VCaP (cell line): Measurements from ENCODE around the gene ACADL.

ENCODE experiments used
- H3K27ac ChIP-seq: fragments of 450-650 bp; 2 replicates; pipeline ENCODE4 v1.5.1; 2017
- CTCF ChIP-seq: fragments of 450-650 bp; conservative IDR thresholded peaks from 2 replicates; pipeline ENCODE4 v1.5.1; 2017; ENCODE audit warnings: mild to moderate bottlenecking, moderate library complexity

Gene ACADL

GRCh38 chr2:210224941-210225672, at the start of gene ACADL:
Gene ACADL, minus strand, starts transcription at chr2:210225447. Its CDS starts 184 bp downstream, at chr2:210225263.
- peak within 1 kb of the TSS; percentile 49 for H3K27ac ChIP-seq
- peak; percentile 18; the same call in 1 of the 2 replicates for TF ChIP-seq CTCF

- no peak overlapping the region for H3K27ac ChIP-seq
- TF ChIP-seq CTCF, result no peak
These were observed 46.1 kb upstream of the ACADL start for GRCh38 chr2:210271300-210271699.

GRCh38 chr2:210269148-210269547, 43.9 kb upstream of the ACADL start:
- TF ChIP-seq CTCF, result no peak
- H3K27ac ChIP-seq, result no peak overlapping the region

- H3K27ac ChIP-seq, result no peak overlapping the region
- no peak for TF ChIP-seq CTCF
These were observed 43.0 kb upstream of the ACADL start for GRCh38 chr2:210268281-210268680.

GRCh38 chr2:210267698-210268097, 42.5 kb upstream of the ACADL start:
- H3K27ac ChIP-seq, result no peak overlapping the region
- no peak for TF ChIP-seq CTCF

GRCh38 chr2:210264282-210264681, 39.0 kb upstream of the ACADL start:
- no peak for TF ChIP-seq CTCF
- H3K27ac ChIP-seq, result no peak overlapping the region

- no peak overlapping the region for H3K27ac ChIP-seq
- TF ChIP-seq CTCF, result no peak
These were observed 38.6 kb upstream of the ACADL start for GRCh38 chr2:210263841-210264240.
